ENCODE data around the gene CLEC19A. TPM values are rescaled to one million over a fixed set of nuclear protein-coding genes. Genes with fewer than 3 reads are reported as not detected.

CLEC19A gene
- total and polyA plus RNA-seq, 2 experiments from 2014 or later: not detected

DNA sequence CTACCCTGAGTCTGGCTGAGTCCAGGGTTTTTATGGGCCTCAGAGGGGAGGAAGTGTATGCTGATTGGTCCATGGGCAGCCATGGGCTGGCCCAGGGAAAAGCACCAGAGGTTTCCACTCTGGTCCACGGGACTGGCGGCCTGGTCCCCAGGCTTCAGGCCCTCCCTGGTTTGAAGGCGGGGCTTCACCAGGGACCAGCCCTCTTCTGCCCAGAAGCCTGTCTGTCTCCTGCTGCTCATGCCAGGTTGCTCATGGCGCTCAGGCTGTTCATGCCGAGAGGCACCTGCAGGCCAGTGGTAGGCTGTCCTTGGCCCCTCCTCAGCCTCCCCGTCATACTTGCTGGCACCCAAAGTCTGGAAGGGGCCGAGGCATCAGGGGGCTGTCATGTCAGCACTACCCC, 45.0 kb upstream of the CLEC19A start:
- ATAC-seq: no peak
- Histone ChIP-seq H3K27me3 (ENCODE audit: insufficient read depth) (no peaks in the 10 kb centered on the region), H3K9me2 (ENCODE audit: insufficient read depth) (no peaks in the 10 kb centered on the region), H3K27ac (ENCODE audit: low read depth) (no peak overlapping the region), H3K36me3 (ENCODE audit: insufficient read depth) (no peaks in the 10 kb centered on the region), H3K4me3 (no peak overlapping the region), H4K20me1 (replicated peaks; ENCODE audit: insufficient read depth) (no peaks in the 10 kb centered on the region), H3F3A (replicated peaks; ENCODE audit: low read depth) (no peaks in the 10 kb centered on the region), H3K4me1 (ENCODE audit: insufficient read depth) (no peaks in the 10 kb centered on the region), H2AFZ (no peak overlapping the region), H3K79me2 (replicated peaks; ENCODE audit: insufficient read depth) (no peaks in the 10 kb centered on the region), H3K4me2 (no peak overlapping the region)
- peaks cover 1% of the 10 kb centered on the region; the same call in 1 of the 3 replicates for H3K4me1 Mint-ChIP-seq
- no peak overlapping the region for H3K4me3 Mint-ChIP-seq
- H3K36me3 Mint-ChIP-seq (ENCODE audit: low read depth): peaks cover 38% of the 10 kb centered on the region
- no peak for DNase-seq (ENCODE audit: low spot score)
- no peak overlapping the region for H3K27ac Mint-ChIP-seq
- H3K27me3 Mint-ChIP-seq (ENCODE audit: insufficient read depth, low read depth, poor library complexity): no peaks in the 10 kb centered on the region
- TF ChIP-seq ZNF114 (CRISPR knock-in tag; IDR thresholded peaks at IDR 0.05) (no peak), EZH2 (IDR thresholded peaks at IDR 0.05; ENCODE audit: low read depth, unreplicated experiment) (no peak), JUNB (IDR thresholded peaks at IDR 0.05; ENCODE audit: unreplicated experiment) (no peak), NANOG (IDR thresholded peaks at IDR 0.05; ENCODE audit: borderline replicate concordance) (no peak), EZH2phosphoT487 (IDR thresholded peaks at IDR 0.05; ENCODE audit: unreplicated experiment) (no peak), ZNF331 (CRISPR knock-in tag; IDR thresholded peaks at IDR 0.05; ENCODE audit: low read depth) (no peak), CREB1 (CRISPR knock-in tag; IDR thresholded peaks at IDR 0.05; ENCODE audit: low read depth) (no peak), POLR2AphosphoS5 (IDR thresholded peaks at IDR 0.05; ENCODE audit: low read depth) (no peak), STAT1 (IDR thresholded peaks at IDR 0.05; ENCODE audit: unreplicated experiment) (no peak)
- TF ChIP-seq, protein P1, sequence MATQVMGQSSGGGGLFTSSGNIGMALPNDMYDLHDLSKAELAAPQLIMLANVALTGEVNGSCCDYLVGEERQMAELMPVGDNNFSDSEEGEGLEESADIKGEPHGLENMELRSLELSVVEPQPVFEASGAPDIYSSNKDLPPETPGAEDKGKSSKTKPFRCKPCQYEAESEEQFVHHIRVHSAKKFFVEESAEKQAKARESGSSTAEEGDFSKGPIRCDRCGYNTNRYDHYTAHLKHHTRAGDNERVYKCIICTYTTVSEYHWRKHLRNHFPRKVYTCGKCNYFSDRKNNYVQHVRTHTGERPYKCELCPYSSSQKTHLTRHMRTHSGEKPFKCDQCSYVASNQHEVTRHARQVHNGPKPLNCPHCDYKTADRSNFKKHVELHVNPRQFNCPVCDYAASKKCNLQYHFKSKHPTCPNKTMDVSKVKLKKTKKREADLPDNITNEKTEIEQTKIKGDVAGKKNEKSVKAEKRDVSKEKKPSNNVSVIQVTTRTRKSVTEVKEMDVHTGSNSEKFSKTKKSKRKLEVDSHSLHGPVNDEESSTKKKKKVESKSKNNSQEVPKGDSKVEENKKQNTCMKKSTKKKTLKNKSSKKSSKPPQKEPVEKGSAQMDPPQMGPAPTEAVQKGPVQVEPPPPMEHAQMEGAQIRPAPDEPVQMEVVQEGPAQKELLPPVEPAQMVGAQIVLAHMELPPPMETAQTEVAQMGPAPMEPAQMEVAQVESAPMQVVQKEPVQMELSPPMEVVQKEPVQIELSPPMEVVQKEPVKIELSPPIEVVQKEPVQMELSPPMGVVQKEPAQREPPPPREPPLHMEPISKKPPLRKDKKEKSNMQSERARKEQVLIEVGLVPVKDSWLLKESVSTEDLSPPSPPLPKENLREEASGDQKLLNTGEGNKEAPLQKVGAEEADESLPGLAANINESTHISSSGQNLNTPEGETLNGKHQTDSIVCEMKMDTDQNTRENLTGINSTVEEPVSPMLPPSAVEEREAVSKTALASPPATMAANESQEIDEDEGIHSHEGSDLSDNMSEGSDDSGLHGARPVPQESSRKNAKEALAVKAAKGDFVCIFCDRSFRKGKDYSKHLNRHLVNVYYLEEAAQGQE (IDR thresholded peaks at IDR 0.05; ENCODE audit: unreplicated experiment): no peak
- TF ChIP-seq, protein P2, sequence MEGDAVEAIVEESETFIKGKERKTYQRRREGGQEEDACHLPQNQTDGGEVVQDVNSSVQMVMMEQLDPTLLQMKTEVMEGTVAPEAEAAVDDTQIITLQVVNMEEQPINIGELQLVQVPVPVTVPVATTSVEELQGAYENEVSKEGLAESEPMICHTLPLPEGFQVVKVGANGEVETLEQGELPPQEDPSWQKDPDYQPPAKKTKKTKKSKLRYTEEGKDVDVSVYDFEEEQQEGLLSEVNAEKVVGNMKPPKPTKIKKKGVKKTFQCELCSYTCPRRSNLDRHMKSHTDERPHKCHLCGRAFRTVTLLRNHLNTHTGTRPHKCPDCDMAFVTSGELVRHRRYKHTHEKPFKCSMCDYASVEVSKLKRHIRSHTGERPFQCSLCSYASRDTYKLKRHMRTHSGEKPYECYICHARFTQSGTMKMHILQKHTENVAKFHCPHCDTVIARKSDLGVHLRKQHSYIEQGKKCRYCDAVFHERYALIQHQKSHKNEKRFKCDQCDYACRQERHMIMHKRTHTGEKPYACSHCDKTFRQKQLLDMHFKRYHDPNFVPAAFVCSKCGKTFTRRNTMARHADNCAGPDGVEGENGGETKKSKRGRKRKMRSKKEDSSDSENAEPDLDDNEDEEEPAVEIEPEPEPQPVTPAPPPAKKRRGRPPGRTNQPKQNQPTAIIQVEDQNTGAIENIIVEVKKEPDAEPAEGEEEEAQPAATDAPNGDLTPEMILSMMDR (conservative IDR thresholded peaks at IDR 0.05; ENCODE audit: low read depth in 2 of 2): no peak
- TF ChIP-seq, protein P3, sequence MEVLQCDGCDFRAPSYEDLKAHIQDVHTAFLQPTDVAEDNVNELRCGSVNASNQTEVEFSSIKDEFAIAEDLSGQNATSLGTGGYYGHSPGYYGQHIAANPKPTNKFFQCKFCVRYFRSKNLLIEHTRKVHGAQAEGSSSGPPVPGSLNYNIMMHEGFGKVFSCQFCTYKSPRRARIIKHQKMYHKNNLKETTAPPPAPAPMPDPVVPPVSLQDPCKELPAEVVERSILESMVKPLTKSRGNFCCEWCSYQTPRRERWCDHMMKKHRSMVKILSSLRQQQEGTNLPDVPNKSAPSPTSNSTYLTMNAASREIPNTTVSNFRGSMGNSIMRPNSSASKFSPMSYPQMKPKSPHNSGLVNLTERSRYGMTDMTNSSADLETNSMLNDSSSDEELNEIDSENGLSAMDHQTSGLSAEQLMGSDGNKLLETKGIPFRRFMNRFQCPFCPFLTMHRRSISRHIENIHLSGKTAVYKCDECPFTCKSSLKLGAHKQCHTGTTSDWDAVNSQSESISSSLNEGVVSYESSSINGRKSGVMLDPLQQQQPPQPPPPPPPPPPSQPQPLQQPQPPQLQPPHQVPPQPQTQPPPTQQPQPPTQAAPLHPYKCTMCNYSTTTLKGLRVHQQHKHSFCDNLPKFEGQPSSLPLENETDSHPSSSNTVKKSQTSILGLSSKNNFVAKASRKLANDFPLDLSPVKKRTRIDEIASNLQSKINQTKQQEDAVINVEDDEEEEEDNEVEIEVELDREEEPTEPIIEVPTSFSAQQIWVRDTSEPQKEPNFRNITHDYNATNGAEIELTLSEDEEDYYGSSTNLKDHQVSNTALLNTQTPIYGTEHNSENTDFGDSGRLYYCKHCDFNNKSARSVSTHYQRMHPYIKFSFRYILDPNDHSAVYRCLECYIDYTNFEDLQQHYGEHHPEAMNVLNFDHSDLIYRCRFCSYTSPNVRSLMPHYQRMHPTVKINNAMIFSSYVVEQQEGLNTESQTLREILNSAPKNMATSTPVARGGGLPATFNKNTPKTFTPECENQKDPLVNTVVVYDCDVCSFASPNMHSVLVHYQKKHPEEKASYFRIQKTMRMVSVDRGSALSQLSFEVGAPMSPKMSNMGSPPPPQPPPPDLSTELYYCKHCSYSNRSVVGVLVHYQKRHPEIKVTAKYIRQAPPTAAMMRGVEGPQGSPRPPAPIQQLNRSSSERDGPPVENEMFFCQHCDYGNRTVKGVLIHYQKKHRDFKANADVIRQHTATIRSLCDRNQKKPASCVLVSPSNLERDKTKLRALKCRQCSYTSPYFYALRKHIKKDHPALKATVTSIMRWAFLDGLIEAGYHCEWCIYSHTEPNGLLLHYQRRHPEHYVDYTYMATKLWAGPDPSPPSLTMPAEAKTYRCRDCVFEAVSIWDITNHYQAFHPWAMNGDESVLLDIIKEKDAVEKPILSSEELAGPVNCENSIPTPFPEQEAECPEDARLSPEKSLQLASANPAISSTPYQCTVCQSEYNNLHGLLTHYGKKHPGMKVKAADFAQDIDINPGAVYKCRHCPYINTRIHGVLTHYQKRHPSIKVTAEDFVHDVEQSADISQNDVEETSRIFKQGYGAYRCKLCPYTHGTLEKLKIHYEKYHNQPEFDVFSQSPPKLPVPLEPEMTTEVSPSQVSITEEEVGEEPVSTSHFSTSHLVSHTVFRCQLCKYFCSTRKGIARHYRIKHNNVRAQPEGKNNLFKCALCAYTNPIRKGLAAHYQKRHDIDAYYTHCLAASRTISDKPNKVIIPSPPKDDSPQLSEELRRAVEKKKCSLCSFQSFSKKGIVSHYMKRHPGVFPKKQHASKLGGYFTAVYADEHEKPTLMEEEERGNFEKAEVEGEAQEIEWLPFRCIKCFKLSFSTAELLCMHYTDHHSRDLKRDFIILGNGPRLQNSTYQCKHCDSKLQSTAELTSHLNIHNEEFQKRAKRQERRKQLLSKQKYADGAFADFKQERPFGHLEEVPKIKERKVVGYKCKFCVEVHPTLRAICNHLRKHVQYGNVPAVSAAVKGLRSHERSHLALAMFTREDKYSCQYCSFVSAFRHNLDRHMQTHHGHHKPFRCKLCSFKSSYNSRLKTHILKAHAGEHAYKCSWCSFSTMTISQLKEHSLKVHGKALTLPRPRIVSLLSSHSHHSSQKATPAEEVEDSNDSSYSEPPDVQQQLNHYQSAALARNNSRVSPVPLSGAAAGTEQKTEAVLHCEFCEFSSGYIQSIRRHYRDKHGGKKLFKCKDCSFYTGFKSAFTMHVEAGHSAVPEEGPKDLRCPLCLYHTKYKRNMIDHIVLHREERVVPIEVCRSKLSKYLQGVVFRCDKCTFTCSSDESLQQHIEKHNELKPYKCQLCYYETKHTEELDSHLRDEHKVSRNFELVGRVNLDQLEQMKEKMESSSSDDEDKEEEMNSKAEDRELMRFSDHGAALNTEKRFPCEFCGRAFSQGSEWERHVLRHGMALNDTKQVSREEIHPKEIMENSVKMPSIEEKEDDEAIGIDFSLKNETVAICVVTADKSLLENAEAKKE (CRISPR knock-in tag; IDR thresholded peaks at IDR 0.05): no peak
- TF ChIP-seq, protein P4, sequence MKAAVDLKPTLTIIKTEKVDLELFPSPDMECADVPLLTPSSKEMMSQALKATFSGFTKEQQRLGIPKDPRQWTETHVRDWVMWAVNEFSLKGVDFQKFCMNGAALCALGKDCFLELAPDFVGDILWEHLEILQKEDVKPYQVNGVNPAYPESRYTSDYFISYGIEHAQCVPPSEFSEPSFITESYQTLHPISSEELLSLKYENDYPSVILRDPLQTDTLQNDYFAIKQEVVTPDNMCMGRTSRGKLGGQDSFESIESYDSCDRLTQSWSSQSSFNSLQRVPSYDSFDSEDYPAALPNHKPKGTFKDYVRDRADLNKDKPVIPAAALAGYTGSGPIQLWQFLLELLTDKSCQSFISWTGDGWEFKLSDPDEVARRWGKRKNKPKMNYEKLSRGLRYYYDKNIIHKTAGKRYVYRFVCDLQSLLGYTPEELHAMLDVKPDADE (IDR thresholded peaks at IDR 0.05): no peak
- H3K9me3 Mint-ChIP-seq: peaks cover 47% of the 10 kb centered on the region
